WTC11 (cell line): Measurements from ENCODE around the gene MRPL2. TPM values are rescaled to one million over a fixed set of nuclear protein-coding genes. Genes with fewer than 3 reads are reported as not detected.

Experiments used
- ATAC-seq: fragments of 200-7000 bp; cut with Tn5 transposase; 2 replicates; pipeline ENCODE4 v1.10.0; 2021; ENCODE audit warnings: mild to moderate bottlenecking, moderate library complexity
- CTCF ChIA-PET: fragments of 300-600 bp; sonication (Branson Sonifier 250); formaldehyde crosslinking; loops from one replicate; lab custom pipeline; 2021; ENCODE audit warnings: antibody characterized with exemption; lab: Charles Lee
- POLR2A ChIA-PET: fragments of 350-600 bp; sonication (Branson Sonifier 250); formaldehyde crosslinking; loops from one replicate; lab custom pipeline; 2021; ENCODE audit warnings: antibody characterized with exemption; lab: Charles Lee
- DNase-seq: peaks from one replicate; pipeline ENCODE4 v3.0.0; 2021; ENCODE audit warnings: low spot score
- H3K27ac Mint-ChIP-seq: 2 replicates; pipeline ENCODE4 v1.8.0; 2021; ENCODE audit warnings: mixed read lengths
- H3K27me3 Mint-ChIP-seq: 2 replicates; pipeline ENCODE4 v1.8.0; 2021; ENCODE audit warnings: low read depth, mild to moderate bottlenecking, moderate library complexity, mixed read lengths
- H3K36me3 Mint-ChIP-seq: 2 replicates; pipeline ENCODE4 v1.8.0; 2021; ENCODE audit warnings: mixed read lengths
- H3K4me1 Mint-ChIP-seq: 2 replicates; pipeline ENCODE4 v1.8.0; 2022; ENCODE audit warnings: mixed read lengths
- H3K4me3 Mint-ChIP-seq: 2 replicates; pipeline ENCODE4 v1.8.0; 2021; ENCODE audit warnings: mild to moderate bottlenecking, moderate library complexity, mixed read lengths
- H3K9me3 Mint-ChIP-seq: 2 replicates; pipeline ENCODE4 v1.8.0; 2021; ENCODE audit warnings: mixed read lengths
- ATF1 ChIP-seq: sonication (generic); formaldehyde crosslinking; IDR thresholded peaks from 2 replicates; pipeline ENCODE4 v1.8.1; 2023; ENCODE audit warnings: mild to moderate bottlenecking, moderate library complexity, missing genetic modification reagents
- FOXK1 ChIP-seq: sonication (generic); formaldehyde crosslinking; IDR thresholded peaks from 2 replicates; pipeline ENCODE4 v1.8.0; 2022; ENCODE audit warnings: mild to moderate bottlenecking, moderate library complexity, missing genetic modification reagents
- GABPB1 ChIP-seq: sonication (generic); formaldehyde crosslinking; IDR thresholded peaks from 2 replicates; pipeline ENCODE4 v1.8.1; 2023; ENCODE audit warnings: mild to moderate bottlenecking, missing genetic modification reagents
- GRHL2 ChIP-seq: fragments of 250-450 bp; sonication (Bioruptor Pico); IDR thresholded peaks from 2 replicates; pipeline ENCODE4 v1.8.0; 2022; ENCODE audit warnings: mild to moderate bottlenecking, moderate library complexity; ENCODE audit not compliant: insufficient replicate concordance, severe bottlenecking
- JUN ChIP-seq: sonication (generic); formaldehyde crosslinking; IDR thresholded peaks from 2 replicates; pipeline ENCODE4 v1.8.0; 2023; ENCODE audit warnings: mild to moderate bottlenecking, missing genetic modification reagents
- NFE2L1 ChIP-seq: sonication (generic); formaldehyde crosslinking; IDR thresholded peaks from 2 replicates; pipeline ENCODE4 v1.8.1; 2023; ENCODE audit warnings: missing genetic modification reagents
- SMAD4 ChIP-seq: sonication (generic); formaldehyde crosslinking; IDR thresholded peaks from 2 replicates; pipeline ENCODE4 v1.8.0; 2022; ENCODE audit warnings: mild to moderate bottlenecking, missing genetic modification reagents
- TCF7 ChIP-seq: sonication (generic); formaldehyde crosslinking; IDR thresholded peaks from 2 replicates; pipeline ENCODE4 v1.8.0; 2022; ENCODE audit warnings: mild to moderate bottlenecking, low read depth, missing genetic modification reagents, moderate library complexity
- TEAD4 ChIP-seq: sonication (generic); formaldehyde crosslinking; IDR thresholded peaks from 2 replicates; pipeline ENCODE4 v1.8.0; 2022; ENCODE audit warnings: mild to moderate bottlenecking, missing genetic modification reagents
- ZNF232 ChIP-seq: sonication (generic); formaldehyde crosslinking; IDR thresholded peaks from 2 replicates; pipeline ENCODE4 v1.8.0; 2022; ENCODE audit warnings: mild to moderate bottlenecking, missing genetic modification reagents
- total RNA-seq: library from RNA; stranded (reverse); gene quantifications from 3 replicates; pipeline ENCODE4 v1.2.3, GENCODE V29; 2021
- TF ChIP-seq, protein P1 (sequence below): fragments of 250-450 bp; sonication (Bioruptor Pico); IDR thresholded peaks from 2 replicates; pipeline ENCODE4 v2.1.2; 2022; ENCODE audit warnings: mild to moderate bottlenecking, moderate library complexity
- TF ChIP-seq, protein P2 (sequence below): sonication (generic); formaldehyde crosslinking; IDR thresholded peaks from 2 replicates; pipeline ENCODE4 v1.8.1; 2023; ENCODE audit warnings: mild to moderate bottlenecking, missing genetic modification reagents, moderate library complexity
- TF ChIP-seq, protein P3 (sequence below): sonication (generic); formaldehyde crosslinking; IDR thresholded peaks from 2 replicates; pipeline ENCODE4 v1.8.1; 2023; ENCODE audit warnings: mild to moderate bottlenecking, missing genetic modification reagents
- TF ChIP-seq, protein P4 (sequence below): sonication (generic); formaldehyde crosslinking; IDR thresholded peaks from 2 replicates; pipeline ENCODE4 v1.8.1; 2023; ENCODE audit warnings: mild to moderate bottlenecking, missing genetic modification reagents, borderline replicate concordance
- TF ChIP-seq, protein P5 (sequence below): sonication (generic); formaldehyde crosslinking; IDR thresholded peaks from 2 replicates; pipeline ENCODE4 v1.8.1; 2022; ENCODE audit warnings: mild to moderate bottlenecking, moderate library complexity, missing genetic modification reagents
- TF ChIP-seq, protein P6 (sequence below): sonication (generic); formaldehyde crosslinking; conservative IDR thresholded peaks from 2 replicates; pipeline ENCODE4 v1.8.1; 2023; ENCODE audit warnings: mild to moderate bottlenecking, low read depth, missing genetic modification reagents, moderate library complexity
- TF ChIP-seq, protein P7 (sequence below): fragments of 250-450 bp; sonication (Bioruptor Pico); conservative IDR thresholded peaks from 2 replicates; pipeline ENCODE4 v1.9.0; 2021; ENCODE audit warnings: mild to moderate bottlenecking

Gene MRPL2
- total RNA-seq, 1 experiment from 2014 or later, result 131 TPM

DNA sequence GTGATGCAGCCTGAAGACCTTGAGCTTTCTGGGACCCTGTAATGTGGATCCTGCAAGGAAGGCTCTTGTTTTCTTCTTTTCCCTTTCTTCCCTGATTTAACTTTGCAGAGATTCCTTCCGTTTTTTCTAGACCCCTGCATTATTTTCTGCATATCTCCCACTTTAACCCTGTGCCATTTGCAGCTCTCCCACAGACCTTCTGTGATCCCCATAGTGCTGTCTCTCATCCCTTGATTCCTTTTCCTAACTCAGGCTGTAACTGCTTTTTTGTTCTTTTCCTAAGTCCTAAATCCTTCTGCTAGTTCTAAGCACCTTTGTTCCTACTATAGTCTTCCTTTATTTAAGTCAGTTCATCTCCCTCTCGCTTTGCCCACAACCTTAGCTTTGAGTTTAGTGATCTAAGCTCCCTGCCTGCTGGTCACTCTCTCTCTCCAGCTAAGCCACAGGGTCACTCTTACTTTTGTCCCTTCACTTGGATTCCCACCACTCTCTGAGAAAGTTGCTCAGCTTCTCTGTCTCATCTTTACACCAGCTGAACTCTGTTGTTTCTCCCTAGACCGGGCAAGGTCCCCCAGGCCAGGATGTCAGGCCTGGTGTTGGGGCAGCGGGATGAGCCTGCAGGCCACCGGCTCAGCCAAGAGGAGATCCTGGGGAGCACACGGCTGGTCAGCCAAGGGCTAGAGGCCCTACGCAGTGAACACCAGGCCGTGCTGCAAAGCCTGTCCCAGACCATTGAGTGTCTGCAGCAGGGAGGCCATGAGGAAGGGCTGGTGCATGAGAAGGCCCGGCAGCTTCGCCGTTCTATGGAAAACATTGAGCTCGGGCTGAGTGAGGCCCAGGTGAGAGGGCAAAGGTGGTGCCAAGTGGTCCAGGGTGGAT lies 1.8 kb upstream of the MRPL2 start:
- H3K4me1 Mint-ChIP-seq, result peaks cover 21% of the 10 kb centered on the region

More for the DNA sequence above, 1.8 kb upstream of the MRPL2 start:
- Mint-ChIP-seq H3K27me3 (no peaks in the 10 kb centered on the region), H3K27ac (peak overlapping the region; percentile 66)
- no peak for DNase-seq
- TF ChIP-seq, protein P1, sequence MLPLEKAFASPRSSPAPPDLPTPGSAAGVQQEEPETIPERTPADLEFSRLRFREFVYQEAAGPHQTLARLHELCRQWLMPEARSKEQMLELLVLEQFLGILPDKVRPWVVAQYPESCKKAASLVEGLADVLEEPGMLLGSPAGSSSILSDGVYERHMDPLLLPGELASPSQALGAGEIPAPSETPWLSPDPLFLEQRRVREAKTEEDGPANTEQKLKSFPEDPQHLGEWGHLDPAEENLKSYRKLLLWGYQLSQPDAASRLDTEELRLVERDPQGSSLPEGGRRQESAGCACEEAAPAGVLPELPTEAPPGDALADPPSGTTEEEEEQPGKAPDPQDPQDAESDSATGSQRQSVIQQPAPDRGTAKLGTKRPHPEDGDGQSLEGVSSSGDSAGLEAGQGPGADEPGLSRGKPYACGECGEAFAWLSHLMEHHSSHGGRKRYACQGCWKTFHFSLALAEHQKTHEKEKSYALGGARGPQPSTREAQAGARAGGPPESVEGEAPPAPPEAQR (CRISPR knock-in tag), result no peak
- TF ChIP-seq, protein P2, sequence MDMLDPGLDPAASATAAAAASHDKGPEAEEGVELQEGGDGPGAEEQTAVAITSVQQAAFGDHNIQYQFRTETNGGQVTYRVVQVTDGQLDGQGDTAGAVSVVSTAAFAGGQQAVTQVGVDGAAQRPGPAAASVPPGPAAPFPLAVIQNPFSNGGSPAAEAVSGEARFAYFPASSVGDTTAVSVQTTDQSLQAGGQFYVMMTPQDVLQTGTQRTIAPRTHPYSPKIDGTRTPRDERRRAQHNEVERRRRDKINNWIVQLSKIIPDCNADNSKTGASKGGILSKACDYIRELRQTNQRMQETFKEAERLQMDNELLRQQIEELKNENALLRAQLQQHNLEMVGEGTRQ, result no peak
- TF ChIP-seq TCF7 (CRISPR knock-in tag) (no peak), TEAD4 (CRISPR knock-in tag) (no peak), FOXK1 (no peak), ZNF232 (CRISPR knock-in tag) (no peak), SMAD4 (CRISPR knock-in tag) (no peak), NFE2L1 (CRISPR knock-in tag) (no peak), GRHL2 (CRISPR knock-in tag) (no peak), JUN (CRISPR knock-in tag) (no peak), ATF1 (CRISPR knock-in tag) (no peak), GABPB1 (CRISPR knock-in tag) (no peak)
- TF ChIP-seq, protein P3, sequence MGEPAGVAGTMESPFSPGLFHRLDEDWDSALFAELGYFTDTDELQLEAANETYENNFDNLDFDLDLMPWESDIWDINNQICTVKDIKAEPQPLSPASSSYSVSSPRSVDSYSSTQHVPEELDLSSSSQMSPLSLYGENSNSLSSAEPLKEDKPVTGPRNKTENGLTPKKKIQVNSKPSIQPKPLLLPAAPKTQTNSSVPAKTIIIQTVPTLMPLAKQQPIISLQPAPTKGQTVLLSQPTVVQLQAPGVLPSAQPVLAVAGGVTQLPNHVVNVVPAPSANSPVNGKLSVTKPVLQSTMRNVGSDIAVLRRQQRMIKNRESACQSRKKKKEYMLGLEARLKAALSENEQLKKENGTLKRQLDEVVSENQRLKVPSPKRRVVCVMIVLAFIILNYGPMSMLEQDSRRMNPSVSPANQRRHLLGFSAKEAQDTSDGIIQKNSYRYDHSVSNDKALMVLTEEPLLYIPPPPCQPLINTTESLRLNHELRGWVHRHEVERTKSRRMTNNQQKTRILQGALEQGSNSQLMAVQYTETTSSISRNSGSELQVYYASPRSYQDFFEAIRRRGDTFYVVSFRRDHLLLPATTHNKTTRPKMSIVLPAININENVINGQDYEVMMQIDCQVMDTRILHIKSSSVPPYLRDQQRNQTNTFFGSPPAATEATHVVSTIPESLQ (CRISPR knock-in tag), result no peak
- TF ChIP-seq, protein P4, sequence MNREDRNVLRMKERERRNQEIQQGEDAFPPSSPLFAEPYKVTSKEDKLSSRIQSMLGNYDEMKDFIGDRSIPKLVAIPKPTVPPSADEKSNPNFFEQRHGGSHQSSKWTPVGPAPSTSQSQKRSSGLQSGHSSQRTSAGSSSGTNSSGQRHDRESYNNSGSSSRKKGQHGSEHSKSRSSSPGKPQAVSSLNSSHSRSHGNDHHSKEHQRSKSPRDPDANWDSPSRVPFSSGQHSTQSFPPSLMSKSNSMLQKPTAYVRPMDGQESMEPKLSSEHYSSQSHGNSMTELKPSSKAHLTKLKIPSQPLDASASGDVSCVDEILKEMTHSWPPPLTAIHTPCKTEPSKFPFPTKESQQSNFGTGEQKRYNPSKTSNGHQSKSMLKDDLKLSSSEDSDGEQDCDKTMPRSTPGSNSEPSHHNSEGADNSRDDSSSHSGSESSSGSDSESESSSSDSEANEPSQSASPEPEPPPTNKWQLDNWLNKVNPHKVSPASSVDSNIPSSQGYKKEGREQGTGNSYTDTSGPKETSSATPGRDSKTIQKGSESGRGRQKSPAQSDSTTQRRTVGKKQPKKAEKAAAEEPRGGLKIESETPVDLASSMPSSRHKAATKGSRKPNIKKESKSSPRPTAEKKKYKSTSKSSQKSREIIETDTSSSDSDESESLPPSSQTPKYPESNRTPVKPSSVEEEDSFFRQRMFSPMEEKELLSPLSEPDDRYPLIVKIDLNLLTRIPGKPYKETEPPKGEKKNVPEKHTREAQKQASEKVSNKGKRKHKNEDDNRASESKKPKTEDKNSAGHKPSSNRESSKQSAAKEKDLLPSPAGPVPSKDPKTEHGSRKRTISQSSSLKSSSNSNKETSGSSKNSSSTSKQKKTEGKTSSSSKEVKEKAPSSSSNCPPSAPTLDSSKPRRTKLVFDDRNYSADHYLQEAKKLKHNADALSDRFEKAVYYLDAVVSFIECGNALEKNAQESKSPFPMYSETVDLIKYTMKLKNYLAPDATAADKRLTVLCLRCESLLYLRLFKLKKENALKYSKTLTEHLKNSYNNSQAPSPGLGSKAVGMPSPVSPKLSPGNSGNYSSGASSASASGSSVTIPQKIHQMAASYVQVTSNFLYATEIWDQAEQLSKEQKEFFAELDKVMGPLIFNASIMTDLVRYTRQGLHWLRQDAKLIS (CRISPR knock-in tag), result no peak
- TF ChIP-seq, protein P5, sequence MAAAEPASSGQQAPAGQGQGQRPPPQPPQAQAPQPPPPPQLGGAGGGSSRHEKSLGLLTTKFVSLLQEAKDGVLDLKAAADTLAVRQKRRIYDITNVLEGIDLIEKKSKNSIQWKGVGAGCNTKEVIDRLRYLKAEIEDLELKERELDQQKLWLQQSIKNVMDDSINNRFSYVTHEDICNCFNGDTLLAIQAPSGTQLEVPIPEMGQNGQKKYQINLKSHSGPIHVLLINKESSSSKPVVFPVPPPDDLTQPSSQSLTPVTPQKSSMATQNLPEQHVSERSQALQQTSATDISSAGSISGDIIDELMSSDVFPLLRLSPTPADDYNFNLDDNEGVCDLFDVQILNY, result no peak
- TF ChIP-seq, protein P6, sequence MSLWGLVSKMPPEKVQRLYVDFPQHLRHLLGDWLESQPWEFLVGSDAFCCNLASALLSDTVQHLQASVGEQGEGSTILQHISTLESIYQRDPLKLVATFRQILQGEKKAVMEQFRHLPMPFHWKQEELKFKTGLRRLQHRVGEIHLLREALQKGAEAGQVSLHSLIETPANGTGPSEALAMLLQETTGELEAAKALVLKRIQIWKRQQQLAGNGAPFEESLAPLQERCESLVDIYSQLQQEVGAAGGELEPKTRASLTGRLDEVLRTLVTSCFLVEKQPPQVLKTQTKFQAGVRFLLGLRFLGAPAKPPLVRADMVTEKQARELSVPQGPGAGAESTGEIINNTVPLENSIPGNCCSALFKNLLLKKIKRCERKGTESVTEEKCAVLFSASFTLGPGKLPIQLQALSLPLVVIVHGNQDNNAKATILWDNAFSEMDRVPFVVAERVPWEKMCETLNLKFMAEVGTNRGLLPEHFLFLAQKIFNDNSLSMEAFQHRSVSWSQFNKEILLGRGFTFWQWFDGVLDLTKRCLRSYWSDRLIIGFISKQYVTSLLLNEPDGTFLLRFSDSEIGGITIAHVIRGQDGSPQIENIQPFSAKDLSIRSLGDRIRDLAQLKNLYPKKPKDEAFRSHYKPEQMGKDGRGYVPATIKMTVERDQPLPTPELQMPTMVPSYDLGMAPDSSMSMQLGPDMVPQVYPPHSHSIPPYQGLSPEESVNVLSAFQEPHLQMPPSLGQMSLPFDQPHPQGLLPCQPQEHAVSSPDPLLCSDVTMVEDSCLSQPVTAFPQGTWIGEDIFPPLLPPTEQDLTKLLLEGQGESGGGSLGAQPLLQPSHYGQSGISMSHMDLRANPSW (CRISPR knock-in tag), result no peak
- TF ChIP-seq, protein P7, sequence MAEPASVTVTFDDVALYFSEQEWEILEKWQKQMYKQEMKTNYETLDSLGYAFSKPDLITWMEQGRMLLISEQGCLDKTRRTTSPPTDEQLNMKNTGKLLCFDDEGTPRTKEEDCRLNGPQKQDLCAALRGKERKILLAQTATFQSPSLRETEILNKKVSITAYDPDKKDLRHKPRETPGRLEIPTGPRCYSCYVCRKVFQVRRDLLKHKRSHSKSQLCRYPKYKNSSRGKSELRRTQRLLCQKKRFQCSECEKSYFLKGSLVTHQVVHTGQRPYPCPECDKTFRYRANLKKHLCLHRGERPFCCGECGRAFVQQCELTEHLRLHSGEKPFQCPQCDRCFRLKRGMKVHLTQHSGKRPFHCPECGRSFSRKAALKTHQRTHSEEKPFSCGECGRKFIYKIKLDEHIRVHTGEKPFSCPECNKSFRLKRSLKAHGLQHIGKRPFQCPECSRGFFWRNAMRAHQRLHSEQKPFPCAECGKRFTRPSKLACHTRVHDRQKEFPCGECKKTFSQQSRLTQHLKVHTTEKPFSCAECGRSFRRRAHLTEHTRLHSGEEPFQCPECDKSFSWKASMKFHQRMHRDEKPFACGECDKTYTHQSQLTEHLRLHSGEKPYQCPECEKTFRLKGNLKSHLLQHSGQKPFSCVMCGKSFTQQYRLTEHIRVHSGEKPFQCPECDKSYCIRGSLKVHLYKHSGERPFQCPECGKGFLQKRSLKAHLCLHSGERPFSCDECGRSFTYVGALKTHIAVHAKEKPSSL (CRISPR knock-in tag), result no peak
- TF ChIP-seq, all 79 proteins: peak for 0
- ATAC-seq, result no peak
- no peaks in the 10 kb centered on the region for H3K9me3 Mint-ChIP-seq
- ChIA-PET POLR2A (no interaction called here), CTCF (interaction anchor here (1.4 to 3.3 kb wide), 2 partner anchors 82 to 97 kb away, joined by 3 to 24 read pairs; no protein-coding TSS in a partner anchor)
- peaks cover 15% of the 10 kb centered on the region for H3K36me3 Mint-ChIP-seq
- H3K4me3 Mint-ChIP-seq, result peak overlapping the region; percentile 91
